GM19351 (cell line): Measurements from ENCODE around the gene MAD2L2.

Experiments
- ATAC-seq: cut with Tn5 transposase; IDR thresholded peaks from one replicate; pipeline ENCODE4 v1.9.1; 2021; ENCODE audit warnings: mild to moderate bottlenecking, moderate library complexity; ENCODE audit not compliant: unreplicated experiment

MAD2L2 gene

GRCh38 chr1:11638121-11638520, 42.8 kb downstream of the MAD2L2 start:
- ATAC-seq, result no peak

DNA sequence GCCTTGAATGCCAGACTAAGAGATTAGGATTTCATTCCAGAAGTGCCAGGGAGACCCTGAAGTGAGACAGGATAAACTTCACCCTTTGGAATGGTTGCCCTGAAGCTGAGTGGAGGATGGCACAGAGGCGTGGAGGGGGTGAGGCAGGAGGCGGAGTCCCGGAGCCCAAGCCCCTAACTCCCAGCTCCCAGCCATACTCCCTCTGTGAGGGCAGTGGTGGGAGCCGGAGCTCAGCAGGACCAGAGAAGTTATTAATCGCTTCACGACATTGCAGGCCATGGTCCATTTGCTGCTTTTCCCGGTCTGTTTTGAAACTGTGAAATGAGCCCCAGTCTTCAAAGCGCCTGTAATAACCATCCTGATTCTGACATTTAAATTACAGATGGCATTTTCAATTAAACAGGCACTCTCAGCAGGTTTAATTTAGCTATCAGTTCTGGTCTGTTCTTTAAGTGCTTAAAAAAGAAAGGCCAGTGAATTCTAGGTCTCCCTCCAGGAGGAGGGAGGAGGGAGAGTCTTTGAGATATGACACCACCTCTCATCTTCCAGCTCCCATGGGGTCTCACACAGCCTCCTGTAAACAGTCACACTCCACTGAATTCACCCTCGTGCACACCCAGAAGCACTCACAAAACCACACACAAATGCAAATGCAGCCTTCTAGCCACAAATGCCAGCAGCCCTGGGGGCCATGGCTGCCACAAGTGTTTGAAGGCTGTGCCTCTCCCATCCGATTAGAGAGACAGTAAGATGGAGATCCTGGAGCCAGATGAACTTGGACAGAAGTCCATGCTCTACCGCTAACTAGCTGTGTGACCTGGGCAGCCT, 46.4 kb downstream of the MAD2L2 start:
- ATAC-seq, result no peak

GRCh38 chr1:11629184-11630016, 51.5 kb downstream of the MAD2L2 start:
- ATAC-seq, result no peak

GRCh38 chr1:11628767-11629166, 52.2 kb downstream of the MAD2L2 start:
- no peak for ATAC-seq

- ATAC-seq, result no peak
These were observed 54.4 kb downstream of the MAD2L2 start for GRCh38 chr1:11626551-11626950.
